SK-N-DZ (cell line): ENCODE measurements around the gene NPHP3. TPM values are rescaled to one million over a fixed set of nuclear protein-coding genes. Genes with fewer than 3 reads are reported as not detected.
"Not testable (repeated sequence)": the region's sequence is repeated elsewhere in the genome, so short reads cannot be mapped to it uniquely, and the experiment has no call there.

Experiments
- DNase-seq: peaks from one replicate; pipeline ENCODE4 v3.0.0-alpha.2; 2015; ENCODE audit warnings: low spot score
- polyA plus RNA-seq, 2 experiments: library from polyadenylated mRNA; depleted of rRNA; stranded (reverse); fragments of >200 nt; gene quantifications; 2 replicates each; pipeline ENCODE4 v1.2.3, GENCODE V29; 2014

Gene NPHP3, protein sequence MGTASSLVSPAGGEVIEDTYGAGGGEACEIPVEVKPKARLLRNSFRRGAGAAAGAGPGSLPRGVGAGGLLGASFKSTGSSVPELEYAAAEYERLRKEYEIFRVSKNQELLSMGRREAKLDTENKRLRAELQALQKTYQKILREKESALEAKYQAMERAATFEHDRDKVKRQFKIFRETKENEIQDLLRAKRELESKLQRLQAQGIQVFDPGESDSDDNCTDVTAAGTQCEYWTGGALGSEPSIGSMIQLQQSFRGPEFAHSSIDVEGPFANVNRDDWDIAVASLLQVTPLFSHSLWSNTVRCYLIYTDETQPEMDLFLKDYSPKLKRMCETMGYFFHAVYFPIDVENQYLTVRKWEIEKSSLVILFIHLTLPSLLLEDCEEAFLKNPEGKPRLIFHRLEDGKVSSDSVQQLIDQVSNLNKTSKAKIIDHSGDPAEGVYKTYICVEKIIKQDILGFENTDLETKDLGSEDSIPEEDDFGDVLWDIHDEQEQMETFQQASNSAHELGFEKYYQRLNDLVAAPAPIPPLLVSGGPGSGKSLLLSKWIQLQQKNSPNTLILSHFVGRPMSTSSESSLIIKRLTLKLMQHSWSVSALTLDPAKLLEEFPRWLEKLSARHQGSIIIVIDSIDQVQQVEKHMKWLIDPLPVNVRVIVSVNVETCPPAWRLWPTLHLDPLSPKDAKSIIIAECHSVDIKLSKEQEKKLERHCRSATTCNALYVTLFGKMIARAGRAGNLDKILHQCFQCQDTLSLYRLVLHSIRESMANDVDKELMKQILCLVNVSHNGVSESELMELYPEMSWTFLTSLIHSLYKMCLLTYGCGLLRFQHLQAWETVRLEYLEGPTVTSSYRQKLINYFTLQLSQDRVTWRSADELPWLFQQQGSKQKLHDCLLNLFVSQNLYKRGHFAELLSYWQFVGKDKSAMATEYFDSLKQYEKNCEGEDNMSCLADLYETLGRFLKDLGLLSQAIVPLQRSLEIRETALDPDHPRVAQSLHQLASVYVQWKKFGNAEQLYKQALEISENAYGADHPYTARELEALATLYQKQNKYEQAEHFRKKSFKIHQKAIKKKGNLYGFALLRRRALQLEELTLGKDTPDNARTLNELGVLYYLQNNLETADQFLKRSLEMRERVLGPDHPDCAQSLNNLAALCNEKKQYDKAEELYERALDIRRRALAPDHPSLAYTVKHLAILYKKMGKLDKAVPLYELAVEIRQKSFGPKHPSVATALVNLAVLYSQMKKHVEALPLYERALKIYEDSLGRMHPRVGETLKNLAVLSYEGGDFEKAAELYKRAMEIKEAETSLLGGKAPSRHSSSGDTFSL (N-terminal part only)
- 13.2 and 28.1 TPM in 2 replicates for polyA plus RNA-seq (2014; cell fraction: cytosol; rRNA removed)
- polyA plus RNA-seq (2014; cell fraction: nucleus; rRNA removed): 20.0 and 24.4 TPM in 2 replicates

DNA sequence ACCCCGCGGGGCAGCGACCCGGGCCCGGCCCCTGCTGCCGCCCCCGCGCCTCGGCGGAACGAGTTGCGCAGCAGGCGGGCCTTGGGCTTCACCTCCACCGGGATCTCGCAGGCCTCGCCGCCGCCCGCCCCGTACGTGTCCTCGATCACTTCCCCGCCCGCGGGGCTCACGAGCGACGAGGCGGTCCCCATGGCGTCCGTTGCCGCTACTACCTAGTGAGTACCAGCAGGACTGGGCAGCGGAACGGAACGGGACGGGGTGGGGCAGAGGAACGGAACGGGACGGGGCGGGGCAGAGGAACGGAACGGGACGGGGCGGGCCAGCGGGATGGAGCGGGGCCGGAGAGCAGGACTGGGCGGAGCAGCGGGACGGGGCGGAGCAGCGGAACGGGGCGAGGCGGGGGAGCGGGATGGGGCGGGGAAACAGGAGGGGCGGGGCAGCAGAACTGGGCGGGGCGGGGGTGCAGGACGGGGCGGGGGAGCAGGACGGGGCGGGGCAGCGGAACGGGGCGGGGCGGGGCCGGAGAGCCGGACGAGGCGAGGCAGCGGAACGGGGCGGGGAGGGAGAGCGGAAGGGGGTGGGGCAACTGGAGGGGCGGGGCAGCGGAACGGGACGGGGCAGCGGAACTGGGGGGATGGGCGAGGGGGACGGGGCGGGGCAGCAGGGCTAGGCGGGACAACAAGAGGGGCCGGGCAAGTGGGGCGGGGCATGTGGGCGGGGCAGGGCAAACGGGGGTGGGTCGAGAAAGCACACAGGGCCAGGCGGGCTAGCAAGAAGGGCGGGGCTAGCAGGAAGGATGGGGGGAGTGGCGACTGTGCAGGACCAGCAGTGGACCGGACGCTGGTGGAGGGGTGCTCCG lies at the start of gene NPHP3:
Gene NPHP3 (minus strand): TSS at position 245 of the 859 bp plus-strand sequence. CDS start 54 bp downstream, at position 191.
- peak; percentile 88 for DNase-seq

DNA sequence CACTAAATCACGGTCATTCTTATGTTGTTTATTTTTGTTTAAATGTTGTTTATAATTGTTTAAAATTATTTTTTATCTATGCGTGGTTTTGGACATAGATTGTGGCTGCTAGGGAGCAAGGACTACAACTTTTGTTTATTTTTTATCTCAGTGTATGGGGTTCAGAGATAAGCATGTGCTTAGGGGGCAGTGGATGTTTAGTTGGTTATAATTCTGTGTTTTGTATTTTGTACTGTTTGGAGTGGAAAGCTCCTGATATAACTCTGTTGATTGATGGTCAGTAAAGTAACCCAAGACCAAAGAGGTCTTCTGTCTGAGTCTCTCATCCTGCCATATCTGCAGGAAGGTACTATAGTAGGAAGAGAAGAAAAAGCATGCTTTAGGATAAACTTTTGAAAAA lies 36.5 kb upstream of the NPHP3 start:
- no peak for DNase-seq

DNA sequence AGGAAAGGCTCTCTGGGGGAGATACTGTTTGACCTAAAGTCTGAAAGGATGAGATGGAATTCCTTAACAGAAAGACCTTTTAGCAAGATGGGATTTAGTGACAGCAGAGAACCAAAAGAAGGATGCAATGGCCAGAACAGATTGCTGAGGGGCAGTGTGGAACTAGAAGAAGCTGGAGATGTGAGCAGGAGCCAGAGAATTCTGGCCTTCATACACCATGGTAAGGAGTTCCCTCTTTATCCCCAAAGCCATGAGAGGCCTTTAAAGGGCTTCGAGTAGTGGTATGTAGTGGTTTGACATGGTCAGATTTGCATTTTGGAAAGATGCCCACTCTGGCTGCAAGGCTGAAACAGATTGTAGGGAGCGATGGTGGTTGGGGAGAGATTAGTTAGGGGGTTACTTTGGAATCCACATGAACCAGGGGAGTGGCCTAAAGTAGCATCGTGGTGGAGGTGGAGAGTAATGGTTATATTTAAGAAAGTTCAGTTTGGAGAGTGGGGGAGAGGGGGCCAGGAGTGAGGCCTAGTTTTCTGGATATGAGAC lies 34.0 kb upstream of the NPHP3 start:
- no peak for DNase-seq

DNA sequence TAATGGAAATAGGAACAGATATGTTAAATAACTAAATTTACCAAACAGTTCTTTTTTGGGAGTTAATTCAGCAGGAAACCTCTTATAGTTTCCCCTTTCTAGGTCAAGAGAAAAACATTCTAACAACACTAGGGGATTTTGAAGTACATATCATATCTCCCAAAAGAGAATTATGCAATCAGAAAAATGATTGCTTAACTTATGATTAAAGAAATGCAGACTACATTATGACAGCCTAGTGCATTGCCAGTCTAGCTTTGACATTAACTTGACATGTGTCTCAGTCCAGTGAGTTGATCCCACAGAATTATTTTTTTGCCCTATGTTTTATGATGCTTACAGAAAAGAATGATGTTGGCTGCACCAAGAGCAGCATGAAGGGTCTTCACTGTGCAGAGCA lies 31.7 kb upstream of the NPHP3 start:
- DNase-seq: no peak

DNA sequence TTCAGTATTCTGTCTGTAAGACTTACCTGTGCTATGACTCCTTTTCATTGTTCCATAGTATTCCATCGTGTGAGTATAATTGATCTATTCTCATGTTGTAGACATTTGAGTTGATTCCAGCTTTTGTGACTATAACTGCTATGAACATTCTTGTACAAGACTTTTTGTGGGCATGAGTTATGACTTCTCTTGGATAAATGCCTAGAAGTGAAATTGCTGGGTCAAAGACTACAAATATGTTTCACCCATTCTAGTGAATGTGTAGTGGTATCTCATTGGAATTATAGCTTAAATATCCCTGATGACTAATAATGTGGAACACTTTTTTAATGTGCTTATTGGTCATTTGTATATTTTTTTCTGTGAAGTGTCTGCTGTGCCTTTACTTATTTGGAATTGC lies 27.6 kb upstream of the NPHP3 start:
- DNase-seq: no peak

DNA sequence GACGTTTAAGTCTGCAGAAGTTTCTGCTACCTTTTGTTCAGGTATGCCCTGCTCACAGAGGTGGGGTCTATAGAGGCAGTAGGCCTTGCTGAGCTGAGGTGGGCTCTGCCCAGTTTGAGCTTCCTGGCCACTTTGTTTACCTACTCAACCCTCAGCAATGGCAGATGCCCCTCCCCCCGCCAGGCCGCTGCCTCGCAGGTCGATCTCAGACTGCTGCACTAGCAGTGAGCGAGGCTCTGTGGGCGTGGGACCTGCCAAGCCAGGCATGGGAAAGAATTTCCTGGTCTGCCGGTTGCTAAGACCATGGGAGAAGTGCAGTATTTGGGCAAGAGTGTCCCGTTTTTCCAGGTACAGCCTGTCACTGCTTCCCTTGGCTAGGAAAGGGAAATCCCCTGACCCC lies 24.5 kb upstream of the NPHP3 start:
- not testable (repeated sequence) for DNase-seq

DNA sequence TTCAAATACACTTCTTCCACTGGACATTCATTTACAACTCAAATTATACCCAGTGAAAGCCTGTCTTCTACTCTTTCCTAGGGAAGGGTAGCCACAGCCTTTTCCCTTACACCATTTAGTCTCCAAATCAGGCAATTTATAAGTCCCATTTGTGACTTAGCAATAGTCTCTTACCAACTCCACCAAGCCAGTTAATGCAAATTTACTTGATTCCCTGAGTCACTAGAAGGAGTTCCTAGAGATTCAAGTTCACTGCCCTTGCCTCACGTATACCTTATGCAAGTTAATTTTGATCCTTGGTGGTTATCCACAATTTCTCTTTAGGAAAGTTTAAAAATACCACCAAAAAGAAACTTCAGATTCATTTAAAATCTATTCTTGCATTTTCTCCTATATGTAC lies 16.1 kb upstream of the NPHP3 start:
- no peak for DNase-seq

DNA sequence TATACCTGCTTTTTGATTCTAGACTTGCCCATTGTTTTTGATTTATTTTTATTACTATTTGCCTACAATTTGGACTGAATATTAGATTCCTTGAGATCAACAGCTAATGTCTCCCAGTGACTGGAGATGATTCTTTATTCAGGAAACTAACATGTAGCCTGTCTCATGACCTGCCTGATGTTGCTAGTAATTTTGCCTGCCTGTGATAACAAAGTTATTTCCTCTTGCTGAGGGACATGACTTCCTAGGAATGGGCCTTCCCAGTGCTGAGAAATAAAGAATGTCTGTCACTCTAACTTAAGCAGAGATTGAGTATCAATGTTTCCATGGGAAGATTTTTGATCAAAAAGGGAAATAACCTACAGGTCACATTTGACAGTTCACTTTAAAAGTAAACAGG lies 13.4 kb upstream of the NPHP3 start:
- no peak for DNase-seq

DNA sequence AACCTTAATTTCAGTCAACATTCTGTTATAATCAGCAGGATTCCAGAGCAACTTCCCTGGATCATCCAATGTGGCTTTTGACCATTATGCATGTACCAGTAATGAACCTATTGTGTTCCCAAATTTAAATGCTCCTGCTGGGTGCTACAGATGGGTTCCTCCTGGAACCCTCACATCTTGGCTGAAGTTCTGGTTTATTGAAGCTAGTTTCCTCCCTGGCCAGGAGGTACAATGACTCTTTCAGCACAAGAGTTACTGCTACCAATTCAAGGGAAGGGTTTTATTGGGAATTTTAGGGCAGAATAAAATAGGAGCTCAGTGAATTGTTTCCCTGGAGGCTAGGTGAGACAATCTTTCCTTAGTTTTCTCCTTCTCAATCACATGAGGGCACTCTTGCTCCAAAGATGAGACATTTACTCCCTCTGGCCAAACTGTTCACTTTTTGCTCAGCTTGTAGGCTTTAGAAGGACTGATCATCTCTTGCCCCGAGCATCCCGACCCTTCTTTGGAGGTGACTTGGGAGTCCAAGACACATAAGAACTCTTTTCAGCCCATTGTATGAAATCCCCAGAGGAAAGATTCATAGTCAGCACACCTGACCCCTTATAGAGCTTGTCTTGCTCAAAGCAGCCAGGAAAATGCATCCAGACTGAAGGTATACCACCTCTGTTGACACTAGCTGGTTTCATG lies 8.8 kb upstream of the NPHP3 start:
- peak; percentile 80 for DNase-seq

DNA sequence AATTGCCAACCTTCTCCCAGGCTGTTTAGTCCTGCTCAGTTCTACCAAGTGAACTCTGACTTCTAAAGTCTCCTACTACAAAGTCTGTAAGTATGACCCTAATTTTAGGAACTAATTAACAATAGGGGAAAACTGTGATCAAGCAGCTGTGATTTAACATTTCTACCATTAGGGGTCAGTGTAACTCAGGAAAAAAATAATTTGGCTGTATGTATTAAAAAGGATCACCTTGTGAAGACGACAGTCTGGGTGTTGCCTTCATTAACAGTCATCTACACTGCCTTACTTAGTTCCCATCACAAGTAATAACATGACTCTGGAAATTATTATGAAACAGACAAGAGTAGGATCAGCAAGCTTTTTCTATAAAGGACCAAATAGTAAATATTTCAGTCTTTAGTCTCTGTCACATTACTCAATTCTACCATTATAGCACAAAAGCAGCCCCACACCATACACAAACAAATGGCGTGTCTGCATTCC lies 4.2 kb upstream of the NPHP3 start:
- DNase-seq: peak; percentile 59

DNA sequence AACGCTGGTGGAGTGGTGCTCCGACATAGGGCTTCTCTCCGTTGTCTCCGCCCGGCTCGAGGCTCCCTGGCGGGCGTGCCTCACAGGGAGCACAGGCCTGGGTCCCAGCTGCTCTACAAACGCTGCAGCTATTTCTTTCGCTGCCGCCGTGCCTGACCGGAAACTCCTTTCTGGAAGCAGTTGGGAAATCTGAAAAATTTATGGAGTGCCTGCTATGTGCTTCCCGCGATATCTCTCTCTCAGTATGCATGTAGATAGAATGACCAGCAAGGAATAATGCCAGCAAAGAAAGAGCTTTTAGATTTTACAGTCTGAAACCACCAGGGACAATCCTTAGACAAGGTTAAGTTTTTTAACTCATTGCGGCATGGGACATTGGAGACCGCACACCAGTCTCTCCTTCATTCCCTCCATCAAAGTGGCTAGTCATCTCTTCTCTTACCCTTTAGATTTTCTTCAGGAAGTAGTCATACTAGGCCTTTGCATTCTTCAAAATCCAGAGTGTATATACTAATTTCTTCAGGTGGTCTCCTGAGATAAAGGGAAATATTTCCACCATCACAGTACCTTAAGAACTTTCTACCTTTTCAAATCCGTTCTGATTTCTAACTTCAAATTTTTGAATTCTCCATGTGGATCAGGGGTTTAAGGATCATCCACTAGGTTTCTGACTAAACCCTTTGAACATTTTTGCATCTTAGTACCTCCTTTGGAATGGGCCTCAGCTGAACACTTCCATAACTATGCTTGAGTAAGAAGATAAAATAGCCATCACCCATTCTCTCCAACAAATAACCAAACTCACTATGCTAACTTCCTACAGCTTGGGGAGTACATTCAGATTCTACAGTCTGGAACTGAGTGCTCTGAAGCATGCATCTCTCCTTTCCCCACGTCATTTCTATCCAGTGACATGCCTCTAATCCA lies 1.1 kb upstream of the NPHP3 start:
- DNase-seq: no peak

DNA sequence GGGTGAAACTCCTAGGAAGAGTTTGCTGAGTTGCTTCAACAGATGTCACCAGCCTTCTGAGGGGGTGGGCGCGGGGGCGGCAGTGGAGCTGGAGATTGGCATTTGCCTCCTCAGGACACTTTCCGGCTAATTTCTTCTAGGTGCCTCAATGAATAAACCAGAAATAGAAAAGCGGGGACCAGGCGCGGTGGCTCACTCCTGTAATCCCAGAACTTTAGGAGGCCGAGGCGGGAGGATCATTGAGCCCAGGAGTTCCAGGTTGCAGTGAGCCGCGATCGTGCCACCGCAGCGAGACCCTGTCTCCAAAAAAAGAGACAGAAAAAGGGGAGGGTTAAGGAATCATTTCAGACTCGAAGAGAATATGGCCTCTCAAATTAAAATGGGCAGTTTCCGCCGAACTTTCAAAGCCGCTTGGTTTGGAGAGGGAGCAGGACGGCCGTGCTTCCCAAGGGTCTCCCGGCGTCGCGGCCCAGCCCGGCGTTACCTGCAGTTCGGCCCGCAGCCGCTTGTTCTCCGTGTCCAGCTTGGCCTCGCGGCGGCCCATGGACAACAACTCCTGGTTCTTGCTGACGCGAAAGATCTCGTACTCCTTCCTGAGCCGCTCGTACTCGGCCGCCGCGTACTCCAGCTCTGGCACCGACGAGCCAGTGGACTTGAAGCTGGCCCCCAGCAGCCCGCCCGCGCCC lies 587 bp downstream of the NPHP3 start:
- DNase-seq: peak; percentile 75

DNA sequence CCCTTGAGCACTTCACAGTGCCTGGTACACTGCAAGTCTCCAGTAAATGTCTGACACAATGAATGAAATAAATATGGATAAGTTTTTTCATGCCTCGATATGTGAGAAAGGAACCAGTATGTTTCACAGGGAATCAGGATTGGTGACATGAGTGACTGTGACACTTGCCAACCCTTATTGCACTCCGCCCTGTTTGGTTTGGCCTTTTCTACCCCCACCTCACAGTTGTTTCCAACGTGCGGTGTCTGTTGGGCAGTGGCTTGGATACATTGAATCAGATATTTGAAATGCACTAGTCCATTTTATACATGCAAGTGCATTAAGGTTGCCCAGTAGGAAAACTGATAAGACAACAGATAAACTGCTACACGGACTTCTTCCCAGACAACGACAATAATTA lies 2.0 kb downstream of the NPHP3 start:
- DNase-seq: no peak

DNA sequence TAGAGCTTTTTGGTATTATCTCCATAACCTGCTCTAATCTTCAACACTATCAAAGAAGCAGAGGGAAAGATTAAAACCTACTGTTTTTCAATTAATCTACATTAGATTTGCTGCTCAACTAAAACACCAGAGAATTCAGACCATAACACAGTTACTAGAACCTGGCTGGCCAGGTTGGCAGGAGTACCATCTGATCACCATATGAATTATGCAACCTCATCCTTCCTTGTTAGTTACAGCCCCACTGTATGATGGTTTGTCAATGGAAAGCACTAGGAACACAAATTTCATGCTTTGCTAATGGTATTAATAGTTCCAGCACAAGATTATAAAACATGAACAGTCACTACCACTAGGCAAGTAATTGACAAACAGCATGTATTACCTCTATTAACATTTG lies 5.8 kb downstream of the NPHP3 start:
- no peak for DNase-seq

DNA sequence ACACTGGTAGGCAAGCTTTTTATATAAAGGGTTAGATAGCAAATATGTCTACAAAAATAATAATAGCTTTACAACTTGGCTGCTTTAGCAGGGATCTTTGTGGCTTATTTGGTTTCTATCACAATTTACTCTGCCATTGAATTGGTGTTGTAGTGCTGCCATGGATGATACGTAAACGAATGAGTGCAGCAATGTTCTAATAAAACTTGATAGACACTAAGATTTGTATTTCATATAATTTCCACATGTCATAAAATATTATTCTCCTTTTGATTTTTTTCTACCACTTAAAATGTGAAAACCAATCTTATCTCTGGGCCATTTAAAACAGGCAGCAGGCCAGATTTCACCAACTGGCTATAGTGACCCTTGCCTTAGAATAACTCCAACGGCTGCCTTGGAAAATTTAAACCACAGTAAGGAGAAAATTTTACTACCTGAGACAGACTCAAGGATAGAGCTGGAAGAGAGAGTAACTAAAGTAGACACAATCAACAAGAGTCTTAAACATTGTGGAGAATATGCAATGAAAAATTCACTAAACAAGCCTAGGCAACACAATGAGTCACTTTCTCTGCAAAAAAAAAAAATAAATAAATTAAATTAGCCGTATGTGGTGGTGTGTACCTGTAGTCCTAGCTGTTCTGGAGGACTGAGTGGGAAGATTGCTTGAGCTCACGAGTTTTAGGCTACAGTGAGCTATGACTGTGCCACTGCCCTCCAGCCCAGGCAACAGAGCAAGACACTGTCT lies 8.1 kb downstream of the NPHP3 start:
- no peak for DNase-seq

DNA sequence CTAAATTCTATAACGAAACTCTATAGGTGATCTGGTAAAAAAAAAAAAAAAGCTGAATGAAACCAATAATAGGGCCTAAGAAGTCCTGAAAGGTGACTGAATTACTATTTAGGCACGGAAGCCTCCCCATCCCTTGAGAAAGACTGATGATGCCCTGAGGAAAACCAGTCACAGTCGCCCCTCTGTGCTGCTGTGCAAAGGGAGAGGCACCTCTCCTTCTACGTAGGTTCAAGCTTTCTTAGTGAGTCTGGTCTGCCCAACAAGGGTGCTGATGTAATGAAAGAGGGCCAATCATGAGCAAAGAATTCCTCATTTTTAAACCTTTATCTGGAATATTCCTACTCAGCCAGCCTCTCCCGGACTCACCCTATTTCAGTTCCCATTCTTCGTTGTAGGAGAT lies 11.9 kb downstream of the NPHP3 start:
- no peak for DNase-seq

DNA sequence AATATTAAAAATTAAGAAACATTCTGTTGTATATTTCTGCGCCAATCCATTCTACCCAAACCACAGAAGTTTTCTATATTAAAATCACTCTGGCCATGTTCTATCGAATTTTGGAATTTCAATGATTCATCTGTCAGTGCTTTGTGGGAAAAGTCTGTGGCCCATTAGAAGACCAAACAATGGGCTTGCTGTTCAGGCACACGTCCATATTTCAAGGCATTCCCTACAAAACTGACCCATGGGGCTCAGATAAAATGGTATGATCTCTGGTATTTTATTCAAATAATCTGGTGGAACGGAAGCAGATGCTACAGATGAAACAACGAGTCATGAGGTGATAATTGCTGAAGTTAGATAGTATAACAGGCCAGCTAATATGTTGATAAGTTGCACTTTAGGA lies 12.4 kb downstream of the NPHP3 start:
- DNase-seq: no peak
